B cell (primary cell): ENCODE results near the gene GZMM. TPM values are rescaled to one million over a fixed set of nuclear protein-coding genes. Genes with fewer than 3 reads are reported as not detected.

Experiments used
- ATAC-seq: fragments of 200-7000 bp; cut with Tn5 transposase; one replicate; pipeline ENCODE4 v1.10.0; 2021; ENCODE audit warnings: low read depth, mild to moderate bottlenecking, moderate number of reproducible peaks, moderate library complexity
- CTCF ChIA-PET: fragments of 350-600 bp; sonication (Branson Sonifier 250); formaldehyde crosslinking; loops from one replicate; lab custom pipeline; 2021; ENCODE audit warnings: antibody characterized with exemption, inconsistent platforms; lab: Charles Lee
- POLR2A ChIA-PET: fragments of 350-600 bp; sonication (Branson Sonifier 250); formaldehyde crosslinking; loops from one replicate; lab custom pipeline; 2021; ENCODE audit warnings: antibody characterized with exemption; lab: Charles Lee
- DNase-seq: peaks from one replicate; pipeline ENCODE4 v3.0.0; 2013
- H2AFZ ChIP-seq: 2 replicates; pipeline ENCODE4 v1.6.1; 2012; ENCODE audit warnings: mild to moderate bottlenecking, low read depth, low read length; ENCODE audit not compliant: insufficient read depth, poor library complexity, severe bottlenecking
- H3K27ac ChIP-seq, 2 donors: 1 replicate in 1 of 2; 2 replicates in 1 of 2; pipeline ENCODE4 v1.5.1; 2012 to 2013; ENCODE audit warnings: low read length in 2 of 2, mild to moderate bottlenecking in 2 of 2, moderate library complexity in 1 of 2
- H3K27me3 ChIP-seq, 4 experiments: fragments of 200-600 bp in 1 of 4; sonication (generic) in 1 of 4; replicated peaks in 1 of 4; 1 replicate in 2 of 4; 2 replicates in 2 of 4; pipeline versions ENCODE4 v1.6.1 to v1.7.0; 2013 to 2016; ENCODE audit warnings: low read length in 3 of 4, mild to moderate bottlenecking in 2 of 4, mixed read lengths in 1 of 4, moderate library complexity in 1 of 4; ENCODE audit not compliant: insufficient read depth in 4 of 4, control insufficient read depth in 3 of 4; ENCODE audit errors: control extremely low read depth in 1 of 4
- H3K36me3 ChIP-seq, 2 experiments: replicated peaks in 1 of 2; 1 replicate in 1 of 2; 2 replicates in 1 of 2; pipeline versions ENCODE4 v1.6.1 to v1.7.1; 2013; ENCODE audit warnings: low read length in 1 of 2; ENCODE audit not compliant: insufficient read depth in 2 of 2, control insufficient read depth in 1 of 2; ENCODE audit errors: control extremely low read depth in 1 of 2, extremely low read depth in 1 of 2
- H3K4me1 ChIP-seq, 2 donors: fragments of 200-600 bp in 1 of 2; sonication (generic) in 1 of 2; 1 replicate in 1 of 2; 2 replicates in 1 of 2; pipeline versions ENCODE4 v1.5.1 to v1.6.1; 2013 to 2017; ENCODE audit warnings: low read length in 2 of 2; ENCODE audit not compliant: control insufficient read depth in 2 of 2, insufficient read depth in 2 of 2
- H3K4me2 ChIP-seq: replicated peaks from 2 replicates; pipeline ENCODE3; 2012; ENCODE audit warnings: mild to moderate bottlenecking, low read depth, low read length; ENCODE audit not compliant: poor library complexity, severe bottlenecking
- H3K4me3 ChIP-seq, 5 experiments: fragments of 200-600 bp in 1 of 5; sonication (generic) in 1 of 5; 1 replicate in 3 of 5; 2 replicates in 2 of 5; pipeline versions ENCODE4 v1.5.1 to v1.7.0; 2011 to 2016; ENCODE audit warnings: low read length in 4 of 5, mild to moderate bottlenecking in 4 of 5, low read depth in 2 of 5, control low read depth in 1 of 5, moderate library complexity in 1 of 5; ENCODE audit not compliant: insufficient read depth in 1 of 5; ENCODE audit errors: control extremely low read depth in 1 of 5, extremely low read depth in 1 of 5
- H3K79me2 ChIP-seq: fragments of 200-600 bp; sonication (generic); one replicate; pipeline ENCODE4 v1.6.0; 2016; ENCODE audit warnings: low read length; ENCODE audit not compliant: control insufficient read depth, insufficient read depth
- H3K9ac ChIP-seq: fragments of 200-600 bp; sonication (generic); 2 replicates; pipeline ENCODE4 v1.6.1; 2017; ENCODE audit warnings: mild to moderate bottlenecking, low read length, moderate library complexity
- H3K9me3 ChIP-seq, 3 donors: one replicate each; pipeline versions ENCODE4 v1.6.1 to v1.7.1; 2013; ENCODE audit warnings: low read length in 2 of 3; ENCODE audit not compliant: control insufficient read depth in 2 of 3, insufficient read depth in 1 of 3; ENCODE audit errors: control extremely low read depth in 1 of 3
- H4K20me1 ChIP-seq: 2 replicates; pipeline ENCODE4 v1.6.0; 2012; ENCODE audit warnings: mild to moderate bottlenecking, low read length; ENCODE audit not compliant: insufficient read depth, control insufficient read depth, poor library complexity, severe bottlenecking
- H3K27ac Mint-ChIP-seq: one replicate; pipeline ENCODE4 v1.8.0; 2021; ENCODE audit warnings: mixed read lengths
- H3K27me3 Mint-ChIP-seq: one replicate; pipeline ENCODE4 v1.8.0; 2021; ENCODE audit warnings: mixed read lengths
- H3K4me1 Mint-ChIP-seq: one replicate; pipeline ENCODE4 v1.8.0; 2021; ENCODE audit warnings: mixed read lengths
- H3K4me3 Mint-ChIP-seq: one replicate; pipeline ENCODE4 v1.8.0; 2021; ENCODE audit warnings: mixed read lengths
- H3K9me3 Mint-ChIP-seq: one replicate; pipeline ENCODE4 v1.8.0; 2022; ENCODE audit warnings: mixed read lengths; ENCODE audit not compliant: insufficient read depth
- CTCF ChIP-seq: fragments of 200-600 bp; IDR thresholded peaks from one replicate; pipeline ENCODE4 v1.8.0; 2022; ENCODE audit warnings: antibody characterized with exemption, mild to moderate bottlenecking
- EZH2 ChIP-seq: IDR thresholded peaks from 2 replicates; pipeline ENCODE4 v1.6.1; 2012; ENCODE audit warnings: borderline replicate concordance, low read depth, mild to moderate bottlenecking, moderate library complexity, low read length; ENCODE audit not compliant: insufficient read depth, poor library complexity, severe bottlenecking
- WGBS: methylation state at CpG from one replicate; pipeline ENCODE4 v1.1.5; 2013; ENCODE audit warnings: missing lambda C conversion rate; ENCODE audit not compliant: insufficient coverage; 5-methylcytosine and 5-hydroxymethylcytosine counted together
- intact Hi-C: fragments of 100-400 bp; cut with micrococcal nuclease; formaldehyde crosslinking; loops from one replicate; pipeline ENCODE4 v1.10.0; 2022
- polyA plus RNA-seq: library from polyadenylated mRNA; depleted of rRNA; stranded (reverse); fragments of >200 nt; gene quantifications from 2 replicates; pipeline ENCODE4 v1.2.3, GENCODE V29; 2012
- total RNA-seq, 2 donors: library from RNA; stranded (reverse); fragments of 120-200 nt in 1 of 2; gene quantifications; 1 replicate in 1 of 2; 2 replicates in 1 of 2; pipeline versions ENCODE4 v1.2.3 to v1.2.4, GENCODE V29; 2013 to 2022

The GZMM gene
- total and polyA plus RNA-seq, 2 donors (not counting 1 experiment from before 2014, with no cell fraction given), result 2.1 TPM; not detected in 1

- DNase-seq (peak; percentile 8), ATAC-seq (no peak)
- ChIA-PET POLR2A (no interaction called here), CTCF (no interaction called here)
- 99% methylated on average over 23 of the region's 26 CpGs for WGBS
- intact Hi-C loops, result no loop called here
- no peak for TF ChIP-seq EZH2
- TF ChIP-seq CTCF, result no peak
- no peaks in the 10 kb centered on the region for H3K27me3 ChIP-seq
- H3K27me3 Mint-ChIP-seq, result no peaks in the 10 kb centered on the region
- peaks cover 66% of the 10 kb centered on the region for H4K20me1 ChIP-seq
- no peak overlapping the region for H3K4me3 Mint-ChIP-seq
- H3K9me3 Mint-ChIP-seq, result no peaks in the 10 kb centered on the region
- peaks cover 45% of the 10 kb centered on the region for H3K79me2 ChIP-seq
- no peak overlapping the region for H3K9ac ChIP-seq
- no peak overlapping the region for H3K27ac ChIP-seq
- H3K4me1 ChIP-seq, result peaks cover 12 to 19% of the 10 kb centered on the region in 2 donors
- no peak overlapping the region for H3K4me2 ChIP-seq
- H3K4me3 ChIP-seq, result no peak overlapping the region
- no peak overlapping the region for H2AFZ ChIP-seq
- H3K36me3 ChIP-seq, result peaks cover 0 to 25% of the 10 kb centered on the region in 2 experiments
- H3K9me3 ChIP-seq, result peaks cover 0 to 3% (median 0%) of the 10 kb centered on the region in 3 donors
- no peak overlapping the region for H3K27ac Mint-ChIP-seq
- peaks cover 10% of the 10 kb centered on the region for H3K4me1 Mint-ChIP-seq
Observed at GRCh38 chr19:536881-537404, 6.9 kb upstream of the GZMM start.

- ChIA-PET CTCF (no interaction called here), POLR2A (no interaction called here)
- intact Hi-C loops, result no loop called here
- no peak overlapping the region for H2AFZ ChIP-seq
- Mint-ChIP-seq H3K27me3 (no peaks in the 10 kb centered on the region), H3K9me3 (no peaks in the 10 kb centered on the region), H3K4me3 (no peak overlapping the region), H3K4me1 (peaks cover 2% of the 10 kb centered on the region), H3K27ac (no peak overlapping the region)
- DNase-seq (peak; percentile 14), ATAC-seq (no peak)
- 94% methylated on average over 40 of the region's 40 CpGs for WGBS
- no peaks in the 10 kb centered on the region for H3K27me3 ChIP-seq
- H3K4me3 ChIP-seq, result no peak overlapping the region
- H3K4me1 ChIP-seq, result peaks cover 0 to under 1% of the 10 kb centered on the region in 2 donors
- TF ChIP-seq CTCF, result no peak
- TF ChIP-seq EZH2, result no peak
- peaks cover 26% of the 10 kb centered on the region for H3K79me2 ChIP-seq
- peaks cover 47% of the 10 kb centered on the region for H4K20me1 ChIP-seq
- H3K9ac ChIP-seq, result no peak overlapping the region
- H3K4me2 ChIP-seq, result no peak overlapping the region
- no peak overlapping the region for H3K27ac ChIP-seq
- H3K9me3 ChIP-seq, result no peaks in the 10 kb centered on the region
- peaks cover 0 to 25% of the 10 kb centered on the region in 2 experiments for H3K36me3 ChIP-seq
Observed at GRCh38 chr19:538641-539428, 5.0 kb upstream of the GZMM start.
